H1 (cell line): ENCODE measurements around the gene CTSG. TPM values are rescaled to one million over a fixed set of nuclear protein-coding genes. Genes with fewer than 3 reads are reported as not detected.
"Not testable (repeated sequence)": the region's sequence is repeated elsewhere in the genome, so short reads cannot be mapped to it uniquely, and the experiment has no call there.

ENCODE experiments used
- CTCF ChIA-PET: fragments of 300-600 bp; sonication (Branson Sonifier 250); formaldehyde crosslinking; loops from one replicate; lab custom pipeline; 2021; ENCODE audit not compliant: partially characterized antibody; lab: Charles Lee
- POLR2A ChIA-PET: fragments of 300-600 bp; sonication (Branson Sonifier 250); formaldehyde crosslinking; loops from one replicate; lab custom pipeline; 2021; ENCODE audit warnings: inconsistent platforms; ENCODE audit not compliant: partially characterized antibody; lab: Charles Lee
- DNase-seq, 2 experiments: peaks; one replicate each; pipeline versions ENCODE4 v3.0.0 to v3.0.0-alpha.2; 2010 to 2022; ENCODE audit warnings: low spot score in 2 of 2, low read depth in 1 of 2, mixed read lengths in 1 of 2
- FAIRE-seq: peaks from 2 replicates; lab custom pipeline; 2011; peaks lifted over from hg19 to GRCh38; lab: Jason Lieb, UNC
- H2AFZ ChIP-seq: 2 replicates; pipeline ENCODE4 v1.8.1; 2012; ENCODE audit warnings: low read length, inconsistent platforms
- H2AK5ac ChIP-seq: 2 replicates; pipeline ENCODE4 v1.6.1; 2013; ENCODE audit warnings: low read depth, low read length
- H2BK120ac ChIP-seq: replicated peaks from 2 replicates; pipeline ENCODE3; 2013; ENCODE audit warnings: low read depth, low read length, inconsistent platforms
- H2BK12ac ChIP-seq: 2 replicates; pipeline ENCODE4 v1.6.1; 2013; ENCODE audit warnings: low read depth, low read length
- H2BK15ac ChIP-seq: 2 replicates; pipeline ENCODE4 v1.6.1; 2013; ENCODE audit warnings: low read length
- H2BK20ac ChIP-seq: 2 replicates; pipeline ENCODE4 v1.6.1; 2013; ENCODE audit warnings: low read length
- H2BK5ac ChIP-seq: 2 replicates; pipeline ENCODE4 v1.6.1; 2013; ENCODE audit warnings: low read depth, low read length
- H3K14ac ChIP-seq: 2 replicates; pipeline ENCODE4 v1.6.1; 2013; ENCODE audit warnings: inconsistent platforms; ENCODE audit not compliant: insufficient read length
- H3K18ac ChIP-seq: 2 replicates; pipeline ENCODE4 v1.6.1; 2013; ENCODE audit warnings: low read length; ENCODE audit errors: extremely low read depth
- H3K23ac ChIP-seq: 2 replicates; pipeline ENCODE4 v1.6.1; 2013; ENCODE audit warnings: inconsistent platforms; ENCODE audit not compliant: insufficient read length
- H3K23me2 ChIP-seq: 2 replicates; pipeline ENCODE4 v1.6.1; 2013; ENCODE audit warnings: low read depth, low read length
- H3K27ac ChIP-seq: 2 replicates; pipeline ENCODE4 v1.6.1; 2011; ENCODE audit warnings: low read depth, low read length, inconsistent platforms
- H3K27me3 ChIP-seq, 4 experiments: replicated peaks in 1 of 4; 1 replicate in 1 of 4; 2 replicates in 3 of 4; pipeline versions ENCODE4 v1.6.1 to v1.8.1; 2011 to 2013; ENCODE audit warnings: low read length in 3 of 4, mild to moderate bottlenecking in 3 of 4, inconsistent platforms in 2 of 4, mixed read lengths in 2 of 4, moderate library complexity in 1 of 4; ENCODE audit not compliant: control insufficient read depth in 3 of 4, insufficient read depth in 3 of 4; ENCODE audit errors: extremely low read depth in 1 of 4
- H3K36me3 ChIP-seq, 4 experiments: 2 replicates each; pipeline versions ENCODE4 v1.6.1 to v1.8.1; 2011 to 2013; ENCODE audit warnings: mild to moderate bottlenecking in 4 of 4, low read length in 3 of 4, moderate library complexity in 2 of 4, control low read depth in 1 of 4, inconsistent platforms in 1 of 4; ENCODE audit not compliant: insufficient read depth in 4 of 4, control insufficient read depth in 2 of 4
- H3K4ac ChIP-seq: replicated peaks from 2 replicates; pipeline ENCODE3; 2013; ENCODE audit warnings: low read length, low read depth, mixed read lengths, inconsistent platforms; ENCODE audit not compliant: insufficient read length
- H3K4me1 ChIP-seq, 4 experiments: replicated peaks in 1 of 4; 1 replicate in 1 of 4; 2 replicates in 3 of 4; pipeline versions ENCODE4 v1.6.1 to v1.8.1; 2011 to 2013; ENCODE audit warnings: low read length in 3 of 4, inconsistent platforms in 2 of 4, mixed read lengths in 1 of 4; ENCODE audit not compliant: insufficient read depth in 4 of 4, control insufficient read depth in 3 of 4
- H3K4me2 ChIP-seq, 2 experiments: 2 replicates each; pipeline versions ENCODE4 v1.6.1 to v1.8.1; 2011 to 2013; ENCODE audit warnings: low read depth in 2 of 2, low read length in 2 of 2, control low read depth in 1 of 2, inconsistent platforms in 1 of 2, mild to moderate bottlenecking in 1 of 2; ENCODE audit not compliant: insufficient read depth in 1 of 2
- H3K4me3 ChIP-seq, 4 experiments: fragments of 200-600, 300-600 bp in 1 of 4; sonication (generic), shearing (Covaris generic), sonication (Bioruptor Twin) in 1 of 4; 2 replicates each; pipeline versions ENCODE4 v1.5.1 to v1.8.1; 2011 to 2016; ENCODE audit warnings: low read length in 4 of 4, low read depth in 3 of 4, control low read depth in 2 of 4, inconsistent platforms in 2 of 4, mild to moderate bottlenecking in 2 of 4, mixed read lengths in 1 of 4, moderate library complexity in 1 of 4; ENCODE audit not compliant: insufficient read depth in 2 of 4; ENCODE audit errors: extremely low read depth in 1 of 4
- H3K56ac ChIP-seq: replicated peaks from 2 replicates; pipeline ENCODE3; 2013; ENCODE audit warnings: low read depth, mild to moderate bottlenecking, mixed read lengths, low read length, inconsistent platforms; ENCODE audit not compliant: insufficient read length
- H3K79me1 ChIP-seq: 2 replicates; pipeline ENCODE4 v1.6.1; 2013; ENCODE audit warnings: low read depth, low read length, control low read depth
- H3K79me2 ChIP-seq, 2 experiments: 2 replicates each; pipeline versions ENCODE4 v1.6.1 to v1.8.1; 2012 to 2013; ENCODE audit warnings: low read length in 2 of 2, mild to moderate bottlenecking in 2 of 2, inconsistent platforms in 1 of 2; ENCODE audit not compliant: insufficient read depth in 2 of 2, control insufficient read depth in 1 of 2
- H3K9ac ChIP-seq, 4 experiments: replicated peaks in 1 of 4; 1 replicate in 1 of 4; 2 replicates in 3 of 4; pipeline versions ENCODE4 v1.6.1 to v1.8.1; 2011 to 2013; ENCODE audit warnings: low read depth in 3 of 4, low read length in 3 of 4, control low read depth in 2 of 4, mild to moderate bottlenecking in 2 of 4, moderate library complexity in 2 of 4, inconsistent platforms in 1 of 4; ENCODE audit errors: extremely low read depth in 1 of 4
- H3K9me3 ChIP-seq, 2 experiments: 2 replicates each; pipeline versions ENCODE4 v1.6.1 to v1.8.1; 2012 to 2013; ENCODE audit warnings: mild to moderate bottlenecking in 2 of 2, moderate library complexity in 2 of 2, control low read depth in 1 of 2, inconsistent platforms in 1 of 2, low read depth in 1 of 2, low read length in 1 of 2, mixed read lengths in 1 of 2; ENCODE audit not compliant: insufficient read depth in 2 of 2
- H4K20me1 ChIP-seq, 2 experiments: replicated peaks in 1 of 2; 2 replicates each; pipeline versions ENCODE3 to v1.8.1; 2011 to 2013; ENCODE audit warnings: inconsistent platforms in 2 of 2, low read length in 2 of 2, mild to moderate bottlenecking in 1 of 2; ENCODE audit not compliant: insufficient read depth in 2 of 2, control insufficient read depth in 1 of 2
- H4K5ac ChIP-seq: 2 replicates; pipeline ENCODE4 v1.6.1; 2013; ENCODE audit warnings: low read length, low read depth, mixed read lengths, inconsistent platforms; ENCODE audit not compliant: insufficient read length
- H4K8ac ChIP-seq: 2 replicates; pipeline ENCODE4 v1.8.0; 2013; ENCODE audit warnings: mild to moderate bottlenecking, moderate library complexity, low read length, inconsistent platforms; ENCODE audit not compliant: insufficient read depth; ENCODE audit errors: extremely low read depth
- H4K91ac ChIP-seq: replicated peaks from 2 replicates; pipeline ENCODE3; 2013; ENCODE audit warnings: low read length, mixed read lengths, inconsistent platforms; ENCODE audit not compliant: insufficient read length
- BRCA1 ChIP-seq: IDR thresholded peaks from 2 replicates; pipeline ENCODE4 v1.6.1; 2012; ENCODE audit warnings: low read depth, low read length, improper control_type of control experiment
- KDM5A ChIP-seq: fragments of 200-600 bp; IDR thresholded peaks from 2 replicates; pipeline ENCODE4 v1.7.1; 2012; ENCODE audit warnings: mild to moderate bottlenecking, low read length, inconsistent platforms, mixed read lengths
- RFX5 ChIP-seq: IDR thresholded peaks from 2 replicates; pipeline ENCODE4 v1.6.1; 2011; ENCODE audit warnings: low read depth, low read length, improper control_type of control experiment, borderline replicate concordance
- WGBS, 2 experiments: shearing (Covaris generic) in 1 of 2; methylation state at CpG; one replicate each; pipeline versions ENCODE4 v1.1.6 to v1.1.7; 2013 to 2015; ENCODE audit warnings: low lambda C conversion rate in 2 of 2, mixed read lengths in 2 of 2, inconsistent platforms in 1 of 2, low coverage in 1 of 2, missing lambda C conversion rate in 1 of 2; ENCODE audit not compliant: insufficient replicate concordance in 2 of 2, insufficient coverage in 1 of 2, insufficient read length in 1 of 2; ENCODE audit errors: extremely low coverage in 1 of 2, missing lambda C conversion rate in 1 of 2; 5-methylcytosine and 5-hydroxymethylcytosine counted together
- polyA plus RNA-seq, 7 experiments: library from polyadenylated mRNA; depleted of rRNA in 3 of 7; stranded (reverse) in 5 of 7; unstranded in 2 of 7; fragments of >200 nt in 5 of 7; fragments of 200-250 nt in 2 of 7; gene quantifications; 1 replicate in 5 of 7; 2 replicates in 1 of 7; 4 replicates in 1 of 7; pipeline versions ENCODE4 v1.2.1 to v1.2.3, GENCODE V29; 2011 to 2013; ENCODE audit warnings: missing spikeins in 2 of 7, mixed read lengths in 2 of 7
- total RNA-seq: library from RNA; stranded (reverse); fragmentation: NEBNext Ultra II Directional; extraction: Animal tissue kit (Norgen Biotek cat#: 25700); gene quantifications from 2 replicates; pipeline ENCODE4 v1.2.1, GENCODE V29; 2021
- TF ChIP-seq, protein P1 (sequence below): IDR thresholded peaks from 2 replicates; pipeline ENCODE4 v1.6.1; 2012; ENCODE audit warnings: inconsistent platforms

Gene CTSG
- total and polyA plus RNA-seq, 2 of the 8 experiments (the other 6 are each of a cell fraction or from before 2014, with no cell fraction given): not detected

DNA sequence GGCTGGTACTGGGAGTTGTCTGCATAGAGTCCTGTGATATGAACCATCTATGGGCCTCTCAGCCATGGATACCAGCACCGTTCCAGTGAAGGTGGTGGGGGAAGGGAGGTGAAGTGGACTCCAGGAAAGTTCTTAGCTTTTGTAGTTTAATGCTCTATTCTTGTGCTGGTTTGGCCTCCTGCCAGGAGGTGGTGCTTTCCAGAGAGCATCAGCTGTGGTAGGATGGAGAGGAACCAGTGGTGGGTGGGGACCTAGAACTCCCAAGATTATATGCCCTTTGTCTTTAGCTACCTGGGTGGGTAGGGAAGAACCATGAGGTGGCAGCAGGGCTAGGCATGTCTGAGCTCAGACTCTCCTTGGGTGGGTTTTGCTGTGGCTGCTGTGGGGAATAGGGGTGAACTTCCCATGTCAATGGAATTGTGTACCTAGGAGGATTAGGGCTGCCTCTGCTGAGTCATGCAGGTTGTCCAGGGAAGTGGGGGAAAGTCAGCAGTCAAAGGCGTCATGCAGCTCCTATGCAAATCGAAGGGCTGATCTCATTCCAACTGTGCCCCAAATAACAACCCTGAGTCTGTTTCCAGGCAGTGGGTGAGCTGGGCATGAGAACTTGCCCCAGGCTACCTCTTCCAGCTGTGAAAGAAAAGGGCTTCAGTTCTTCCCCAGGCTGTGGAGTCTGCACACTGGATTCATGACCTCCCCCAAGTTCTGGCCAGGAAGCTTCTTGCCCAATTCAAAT is 19.2 kb upstream of the CTSG start (continued):
- TF ChIP-seq, protein P1, sequence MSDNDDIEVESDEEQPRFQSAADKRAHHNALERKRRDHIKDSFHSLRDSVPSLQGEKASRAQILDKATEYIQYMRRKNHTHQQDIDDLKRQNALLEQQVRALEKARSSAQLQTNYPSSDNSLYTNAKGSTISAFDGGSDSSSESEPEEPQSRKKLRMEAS: no peak
- no peak for TF ChIP-seq RFX5
- no peak for TF ChIP-seq BRCA1
- no peak for TF ChIP-seq KDM5A

DNA sequence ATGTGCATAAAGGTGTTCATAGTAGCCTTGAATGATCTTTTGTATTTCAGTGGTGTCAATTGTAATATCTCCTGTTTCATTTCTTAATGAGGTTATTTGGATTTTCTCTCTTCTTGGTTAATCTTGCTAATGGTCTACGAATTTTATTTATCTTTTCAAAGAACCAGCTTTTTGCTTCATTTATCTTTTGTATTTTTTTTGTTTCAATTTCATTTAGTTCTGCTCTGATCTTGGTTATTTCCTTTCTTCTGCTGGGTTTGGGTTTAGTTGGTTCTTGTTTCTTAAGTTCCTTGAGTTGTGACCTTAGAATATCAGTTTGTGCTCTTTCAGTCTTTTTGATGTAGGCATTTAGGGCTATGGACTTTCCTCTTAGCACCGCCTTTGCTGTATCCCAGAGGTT is 15.0 kb upstream of the CTSG start:
- H3K79me2 ChIP-seq, H3K27ac ChIP-seq, H3K4me1 ChIP-seq, H2BK15ac ChIP-seq, H3K23me2 ChIP-seq, H3K4me2 ChIP-seq, H3K27me3 ChIP-seq, DNase-seq, H3K79me1 ChIP-seq, H3K4ac ChIP-seq, H3K4me3 ChIP-seq, POLR2A ChIA-PET, CTCF ChIA-PET, H2BK120ac ChIP-seq, H4K5ac ChIP-seq, H4K91ac ChIP-seq, H3K23ac ChIP-seq, H2AK5ac ChIP-seq, H3K14ac ChIP-seq, H2BK5ac ChIP-seq, H4K8ac ChIP-seq, H3K9ac ChIP-seq, FAIRE-seq, H2AFZ ChIP-seq, H4K20me1 ChIP-seq, H3K56ac ChIP-seq, H3K18ac ChIP-seq, H2BK20ac ChIP-seq, H2BK12ac ChIP-seq, H3K36me3 ChIP-seq: not testable (repeated sequence)
- peaks cover 18 to 22% of the 10 kb centered on the region in 2 experiments for H3K9me3 ChIP-seq
- WGBS, 2 experiments: 76% methylated on average over 2 of the region's 2 CpGs; no CpG with 5 or more reads in 1 of the 2 experiments
